Uterus (tissue), 4 donors: ENCODE data around the gene CELF4. TPM values are rescaled to one million over a fixed set of nuclear protein-coding genes. Genes with fewer than 3 reads are reported as not detected.

Experiments
- DNase-seq, 2 donors: peaks; one replicate each; pipeline ENCODE4 v3.0.0-alpha.2; 2019 to 2020
- H3K27ac ChIP-seq, 2 donors: fragments of 200-600 bp; sonication (generic); 1 replicate in 1 of 2; 2 replicates in 1 of 2; pipeline ENCODE4 v1.5.1; 2016 to 2018
- H3K27me3 ChIP-seq, 2 donors: fragments of 200-600 bp; sonication (generic); one replicate each; pipeline ENCODE4 v1.5.1; 2018 to 2019; ENCODE audit warnings: control low read depth in 1 of 2
- H3K36me3 ChIP-seq, 2 donors: fragments of 200-600 bp; sonication (generic); one replicate each; pipeline ENCODE4 v1.5.1; 2019; ENCODE audit warnings: control low read depth in 1 of 2
- H3K4me1 ChIP-seq, 2 donors: fragments of 200-600 bp; sonication (generic); one replicate each; pipeline ENCODE4 v1.5.1; 2018 to 2019; ENCODE audit warnings: control low read depth in 1 of 2
- H3K4me3 ChIP-seq, 2 donors: fragments of 200-600 bp; sonication (generic); 1 replicate in 1 of 2; 2 replicates in 1 of 2; pipeline ENCODE4 v1.5.1; 2018 to 2019; ENCODE audit warnings: mild to moderate bottlenecking in 1 of 2
- H3K9me3 ChIP-seq, 2 donors: fragments of 200-600 bp; sonication (generic); one replicate each; pipeline ENCODE4 v1.5.1; 2019; ENCODE audit warnings: control low read depth in 1 of 2
- POLR2A ChIP-seq, 2 donors: fragments of 450-650 bp; IDR thresholded peaks; one replicate each; pipeline ENCODE4 v1.6.1; 2016; ENCODE audit warnings: antibody characterized with exemption in 2 of 2, mild to moderate bottlenecking in 1 of 2, moderate library complexity in 1 of 2
- intact Hi-C: fragments of 100-400 bp; cut with DNase I; formaldehyde crosslinking; loops from one replicate; pipeline ENCODE4 v1.15.1; 2023; ENCODE audit warnings: low total_unique reads
- total RNA-seq, 4 donors: library from RNA; depleted of rRNA in 3 of 4; stranded (reverse); fragments of >200 nt in 3 of 4; gene quantifications; one replicate each; pipeline versions ENCODE4 v1.1.0 to v1.2.4, GENCODE V29; 2014 to 2023
- TF ChIP-seq, protein P1 (sequence below), 4 experiments: fragments of 200-600 bp in 2 of 4; fragments of 450-650 bp in 2 of 4; sonication (generic) in 2 of 4; IDR thresholded peaks; one replicate each; pipeline ENCODE4 v1.5.1; 2016 to 2019; ENCODE audit warnings: antibody characterized with exemption in 4 of 4, mild to moderate bottlenecking in 2 of 4, moderate library complexity in 1 of 4
- donor health status: DM: yes; HTN: yes; CAD: no.

The CELF4 gene
- total RNA-seq, 4 donors from 2014 or later = 0.18 to 1.7 TPM; not detected in 2

DNA sequence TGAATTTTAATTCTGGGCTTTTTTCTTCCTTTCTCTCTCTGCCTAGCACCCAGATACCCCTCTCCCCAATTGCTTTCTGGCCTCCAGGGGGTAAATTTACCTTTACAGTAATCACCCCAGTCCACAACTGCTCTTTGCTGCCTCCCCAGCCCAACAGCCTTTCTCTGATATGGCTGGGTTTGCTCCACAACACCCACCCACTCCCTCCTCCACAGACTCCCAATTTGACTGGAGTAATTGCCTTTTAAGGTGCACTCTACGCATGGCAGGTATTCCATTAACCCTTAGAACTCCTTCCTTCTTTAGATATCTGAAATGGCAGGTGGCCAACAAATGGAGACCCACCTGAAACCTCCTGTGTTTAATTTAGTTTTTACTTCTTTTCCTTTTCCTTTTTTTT is 3.6 kb downstream of the CELF4 start:
- Histone ChIP-seq H3K4me1 (peaks cover 0 to 9% of the 10 kb centered on the region in 2 donors), H3K27me3 (peaks cover under 1 to 7% of the 10 kb centered on the region in 2 donors), H3K36me3 (no peaks in the 10 kb centered on the region), H3K4me3 (no peak overlapping the region), H3K9me3 (no peaks in the 10 kb centered on the region), H3K27ac (no peak overlapping the region)
- intact Hi-C loops = no loop called here
- TF ChIP-seq, protein P1, sequence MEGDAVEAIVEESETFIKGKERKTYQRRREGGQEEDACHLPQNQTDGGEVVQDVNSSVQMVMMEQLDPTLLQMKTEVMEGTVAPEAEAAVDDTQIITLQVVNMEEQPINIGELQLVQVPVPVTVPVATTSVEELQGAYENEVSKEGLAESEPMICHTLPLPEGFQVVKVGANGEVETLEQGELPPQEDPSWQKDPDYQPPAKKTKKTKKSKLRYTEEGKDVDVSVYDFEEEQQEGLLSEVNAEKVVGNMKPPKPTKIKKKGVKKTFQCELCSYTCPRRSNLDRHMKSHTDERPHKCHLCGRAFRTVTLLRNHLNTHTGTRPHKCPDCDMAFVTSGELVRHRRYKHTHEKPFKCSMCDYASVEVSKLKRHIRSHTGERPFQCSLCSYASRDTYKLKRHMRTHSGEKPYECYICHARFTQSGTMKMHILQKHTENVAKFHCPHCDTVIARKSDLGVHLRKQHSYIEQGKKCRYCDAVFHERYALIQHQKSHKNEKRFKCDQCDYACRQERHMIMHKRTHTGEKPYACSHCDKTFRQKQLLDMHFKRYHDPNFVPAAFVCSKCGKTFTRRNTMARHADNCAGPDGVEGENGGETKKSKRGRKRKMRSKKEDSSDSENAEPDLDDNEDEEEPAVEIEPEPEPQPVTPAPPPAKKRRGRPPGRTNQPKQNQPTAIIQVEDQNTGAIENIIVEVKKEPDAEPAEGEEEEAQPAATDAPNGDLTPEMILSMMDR (IDR thresholded peaks at IDR 0.05) = no peak
- no peak for TF ChIP-seq POLR2A (IDR thresholded peaks at IDR 0.05)
- no peak for DNase-seq

GRCh38 chr18:37560003-37560402 is 5.6 kb downstream of the CELF4 start:
- no peaks in the 10 kb centered on the region for H3K4me1 ChIP-seq
- H3K9me3 ChIP-seq = no peaks in the 10 kb centered on the region
- TF ChIP-seq, protein P1 (IDR thresholded peaks at IDR 0.05) = no peak
- no peak for TF ChIP-seq POLR2A (IDR thresholded peaks at IDR 0.05)
- intact Hi-C loops = no loop called here
- H3K4me3 ChIP-seq = no peak overlapping the region
- H3K27ac ChIP-seq = no peak overlapping the region
- no peak for DNase-seq
- H3K27me3 ChIP-seq = no peaks in the 10 kb centered on the region
- no peaks in the 10 kb centered on the region for H3K36me3 ChIP-seq

DNA sequence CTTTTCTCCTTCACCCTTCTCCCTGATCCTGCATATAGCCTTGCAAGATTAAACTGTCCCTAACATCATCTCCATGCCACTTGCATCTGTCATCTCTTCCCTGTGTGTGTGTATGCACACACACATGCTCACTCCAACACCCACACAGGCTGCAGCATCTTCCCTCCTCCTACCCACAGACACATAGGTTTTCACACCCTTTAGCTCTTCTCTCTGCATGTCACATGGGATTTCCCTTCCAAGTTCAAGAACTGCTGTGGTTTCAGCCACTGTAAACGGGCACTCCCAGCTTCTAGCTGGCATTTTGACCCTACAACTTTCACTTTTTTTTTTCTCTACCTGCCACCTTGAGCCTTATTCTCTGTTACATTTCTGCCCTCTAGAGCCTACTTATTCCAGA is 6.4 kb downstream of the CELF4 start:
- no peaks in the 10 kb centered on the region for H3K4me1 ChIP-seq
- no peak for DNase-seq
- H3K36me3 ChIP-seq = no peaks in the 10 kb centered on the region
- intact Hi-C loops = no loop called here
- no peaks in the 10 kb centered on the region for H3K27me3 ChIP-seq
- TF ChIP-seq POLR2A (IDR thresholded peaks at IDR 0.05) = no peak
- TF ChIP-seq, protein P1 (IDR thresholded peaks at IDR 0.05) = no peak
- no peak overlapping the region for H3K4me3 ChIP-seq
- H3K27ac ChIP-seq = no peak overlapping the region
- H3K9me3 ChIP-seq = no peaks in the 10 kb centered on the region

DNA sequence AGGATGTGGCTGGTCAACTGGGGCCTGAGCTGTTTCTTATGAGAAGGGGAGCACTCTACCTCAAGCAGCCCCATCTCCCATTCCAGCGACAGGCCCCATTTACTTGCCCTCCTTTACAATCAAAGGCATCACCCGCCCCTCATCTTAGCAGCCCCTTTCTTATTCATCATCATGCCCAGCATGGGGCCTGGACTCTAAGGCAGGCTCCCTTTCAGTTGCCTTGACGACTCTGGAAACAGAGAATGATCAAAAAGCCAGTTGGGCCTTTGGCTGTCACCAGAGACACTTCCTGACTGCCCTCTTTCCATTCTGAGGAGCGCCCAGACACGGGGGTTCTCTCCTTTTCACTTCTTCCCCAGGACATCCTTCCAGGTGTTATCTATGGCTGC is 11.2 kb downstream of the CELF4 start:
- intact Hi-C loops = no loop called here
- Histone ChIP-seq H3K9me3 (no peaks in the 10 kb centered on the region), H3K4me1 (no peaks in the 10 kb centered on the region), H3K27me3 (no peaks in the 10 kb centered on the region), H3K27ac (no peak overlapping the region), H3K4me3 (no peak overlapping the region), H3K36me3 (no peaks in the 10 kb centered on the region)
- no peak for TF ChIP-seq POLR2A (IDR thresholded peaks at IDR 0.05)
- TF ChIP-seq, protein P1 (IDR thresholded peaks at IDR 0.05) = no peak
- no peak for DNase-seq

- H3K36me3 ChIP-seq = no peaks in the 10 kb centered on the region
- H3K27me3 ChIP-seq = no peaks in the 10 kb centered on the region
- H3K9me3 ChIP-seq = no peaks in the 10 kb centered on the region
- H3K4me3 ChIP-seq = no peak overlapping the region
- TF ChIP-seq, protein P1 (IDR thresholded peaks at IDR 0.05) = no peak
- TF ChIP-seq POLR2A (IDR thresholded peaks at IDR 0.05) = no peak
- H3K4me1 ChIP-seq = no peaks in the 10 kb centered on the region
- no peak for DNase-seq
- H3K27ac ChIP-seq = no peak overlapping the region
- intact Hi-C loops = no loop called here
Measured at GRCh38 chr18:37553633-37554398, 11.8 kb downstream of the CELF4 start.
